GM20431 (cell line): ENCODE measurements around the gene EIF4G1.

Experiments
- in situ Hi-C: fragments of 300-500 bp; cut with MseI, MboI; formaldehyde crosslinking; loops from one replicate; pipeline ENCODE4 v1.15.0; 2020; ENCODE audit warnings: low sequenced_read_pairs; ENCODE audit not compliant: unreplicated experiment

The EIF4G1 gene

DNA sequence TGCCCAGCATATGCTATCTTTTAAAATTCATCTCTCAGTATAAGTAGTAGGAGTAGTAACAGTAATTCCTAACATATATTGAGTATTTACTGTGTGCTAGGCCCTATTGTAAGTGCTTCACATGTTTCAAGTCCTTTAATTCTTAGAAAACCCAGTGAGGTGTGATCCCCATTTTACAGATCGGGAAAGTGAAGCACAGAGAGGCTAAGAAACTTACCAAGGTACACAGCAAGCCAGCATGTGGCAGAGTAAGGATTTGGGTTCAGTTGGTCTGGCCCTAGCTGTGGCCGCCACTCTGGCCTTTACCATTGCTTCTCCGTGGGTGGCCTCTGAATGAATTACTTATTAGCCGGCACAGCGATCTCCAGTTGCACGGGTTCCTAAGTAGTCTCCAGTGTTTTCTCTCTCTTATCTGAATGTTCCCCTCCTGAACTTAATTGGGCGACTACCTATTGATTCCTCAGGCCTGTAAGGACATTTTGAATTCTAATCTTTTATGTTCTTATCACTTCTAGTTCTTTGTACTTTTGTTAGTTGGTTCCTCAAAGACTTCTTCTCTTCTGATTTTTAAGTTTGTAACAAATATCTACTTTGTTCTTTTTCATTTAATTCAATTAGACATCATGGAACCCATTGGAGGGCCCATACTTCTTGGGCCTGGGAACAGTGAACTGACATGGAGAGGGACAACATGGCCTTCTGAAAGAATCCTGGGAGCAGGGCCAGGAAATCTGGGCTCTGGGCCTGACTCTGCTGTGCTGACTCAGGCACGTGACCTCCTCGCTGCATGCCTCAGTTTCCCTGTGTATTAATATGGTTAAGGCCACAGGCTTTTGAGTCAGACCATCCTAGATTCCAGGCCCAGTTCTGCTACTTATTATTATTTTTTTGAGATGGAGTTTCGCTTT lies 35.4 kb downstream of the EIF4G1 start:
- in situ Hi-C loops, result no loop called here

DNA sequence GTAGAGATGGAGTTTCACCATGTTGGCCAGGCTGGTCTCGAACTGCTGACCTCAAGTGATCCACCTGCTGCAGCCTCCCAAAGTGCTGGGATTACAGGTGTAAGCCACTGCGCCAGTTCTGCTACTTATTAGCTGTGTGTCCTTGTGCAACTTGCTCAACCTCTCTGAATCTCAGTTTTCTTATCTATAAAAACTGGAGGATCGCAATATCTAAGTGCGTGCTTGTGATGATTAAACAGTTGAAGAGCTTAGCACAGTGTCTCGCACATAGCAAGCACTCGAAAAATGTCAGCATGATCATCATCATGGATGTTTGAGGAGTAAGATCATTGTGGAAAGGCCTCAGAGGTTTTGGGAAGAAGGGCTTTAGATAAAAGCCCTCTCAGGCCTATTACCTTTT lies 36.2 kb downstream of the EIF4G1 start:
- in situ Hi-C loops, result no loop called here

DNA sequence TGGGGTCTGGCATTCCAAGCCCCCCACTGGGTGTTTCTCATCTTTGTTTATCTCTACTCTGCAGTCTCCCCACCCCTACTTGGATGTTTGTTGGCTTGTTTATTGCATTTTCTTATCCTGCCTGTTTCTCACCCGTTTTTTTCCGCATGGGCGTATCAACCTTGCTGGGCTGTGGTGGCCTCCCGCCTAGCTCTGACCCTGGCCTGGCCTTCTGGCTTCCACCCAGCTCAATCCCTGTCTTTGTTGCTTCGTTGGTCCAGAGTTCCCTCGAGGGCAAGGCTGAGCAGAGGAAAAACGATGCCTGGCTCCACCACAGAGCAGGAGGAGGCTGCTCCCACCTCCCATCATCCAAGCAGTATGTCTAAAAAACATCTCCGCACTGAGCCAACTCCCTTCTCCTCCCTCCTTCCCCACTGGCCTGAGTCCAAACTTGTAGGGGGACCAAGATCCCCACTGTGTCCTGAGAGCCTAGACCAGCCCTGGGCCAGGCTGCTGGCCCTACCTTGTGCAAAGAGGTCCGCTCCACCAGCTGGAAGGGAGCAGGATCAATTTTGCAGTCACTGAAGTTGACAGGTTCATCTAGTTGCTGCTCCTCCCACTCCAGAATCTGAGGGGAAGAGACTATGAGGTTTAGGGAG lies 37.2 kb downstream of the EIF4G1 start:
- in situ Hi-C loops, result no loop called here

DNA sequence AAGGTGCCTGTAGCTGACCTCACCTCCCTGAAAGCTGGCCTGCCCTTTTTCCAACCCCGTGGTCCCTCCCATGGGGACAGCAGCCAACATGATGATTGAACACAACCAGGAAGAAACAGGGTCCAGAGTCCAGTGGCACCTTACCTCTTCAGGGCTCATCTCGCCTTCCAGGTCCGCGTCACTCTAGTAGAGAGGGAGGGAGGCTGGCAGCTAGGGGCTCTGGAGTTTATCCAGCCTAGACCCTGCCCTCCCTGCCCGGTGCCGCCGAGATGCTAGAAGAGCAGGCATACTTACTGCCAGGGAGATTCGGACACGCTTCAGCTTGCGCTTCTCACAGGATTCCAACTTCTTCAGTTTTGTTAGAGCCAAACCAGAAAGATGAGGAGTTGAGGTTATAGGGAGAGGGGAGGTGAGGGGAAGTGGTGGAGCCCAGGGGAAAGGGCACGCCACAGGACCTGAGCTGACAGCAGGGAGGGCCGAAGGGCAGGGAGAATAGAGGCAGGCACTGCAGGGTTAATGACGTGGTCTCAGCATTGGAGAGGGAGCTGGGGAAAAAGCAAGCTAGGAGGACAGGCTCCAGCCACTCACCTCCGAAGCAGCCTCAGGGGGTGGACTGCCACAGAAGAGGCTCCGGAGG lies 37.9 kb downstream of the EIF4G1 start:
- in situ Hi-C loops, result no loop called here

DNA sequence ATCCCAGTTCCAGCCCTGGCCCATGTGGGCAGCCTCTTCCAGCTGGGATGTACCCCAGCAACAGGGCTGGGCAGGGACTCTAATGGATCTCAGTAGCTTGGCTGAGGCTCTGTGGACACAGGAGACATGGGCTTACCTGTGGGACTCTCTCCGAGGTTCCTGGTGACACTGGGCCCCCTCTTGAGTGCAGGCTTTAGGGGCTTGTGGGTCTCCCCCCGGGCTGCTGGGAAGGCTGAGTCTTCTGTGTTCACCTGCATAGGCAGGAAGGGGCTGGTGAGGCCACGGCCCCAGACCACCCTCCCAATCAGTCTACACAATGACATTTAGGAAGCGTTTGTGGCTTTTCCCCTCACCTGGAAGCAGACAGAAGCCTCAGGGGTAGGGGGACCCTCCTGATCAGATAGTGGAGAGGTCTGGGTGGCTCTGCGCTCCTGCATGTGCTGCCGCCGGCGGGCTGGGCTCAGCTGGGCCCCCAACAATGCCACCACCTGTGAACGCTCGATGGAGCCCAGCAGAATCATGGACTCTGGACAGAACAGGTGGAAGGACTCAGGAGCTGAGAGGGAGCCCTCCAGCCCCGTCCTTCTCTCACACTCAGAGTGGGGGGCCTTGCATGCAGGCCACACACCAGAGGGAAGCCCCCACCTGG lies 38.6 kb downstream of the EIF4G1 start:
- in situ Hi-C loops, result no loop called here

DNA sequence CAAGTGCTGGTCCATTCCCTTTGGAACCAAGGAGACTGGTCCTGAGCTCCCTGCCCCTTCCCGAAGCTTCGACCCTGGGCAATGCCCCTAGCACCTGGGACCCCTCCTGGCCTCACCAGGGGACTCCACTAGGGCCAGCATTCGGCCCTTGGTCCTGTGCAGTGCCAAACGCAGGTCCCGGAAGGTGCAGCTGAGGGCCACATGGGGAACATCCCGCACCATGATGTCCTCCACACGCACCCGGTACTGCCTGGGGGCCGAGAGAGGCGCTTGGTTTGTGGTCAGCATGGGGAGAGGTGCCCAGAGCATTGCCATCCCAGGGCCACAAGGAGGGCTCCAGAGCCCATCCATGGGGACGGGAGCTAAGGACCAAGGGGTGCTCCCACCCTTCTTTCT lies 39.1 kb downstream of the EIF4G1 start:
- in situ Hi-C loops, result no loop called here

DNA sequence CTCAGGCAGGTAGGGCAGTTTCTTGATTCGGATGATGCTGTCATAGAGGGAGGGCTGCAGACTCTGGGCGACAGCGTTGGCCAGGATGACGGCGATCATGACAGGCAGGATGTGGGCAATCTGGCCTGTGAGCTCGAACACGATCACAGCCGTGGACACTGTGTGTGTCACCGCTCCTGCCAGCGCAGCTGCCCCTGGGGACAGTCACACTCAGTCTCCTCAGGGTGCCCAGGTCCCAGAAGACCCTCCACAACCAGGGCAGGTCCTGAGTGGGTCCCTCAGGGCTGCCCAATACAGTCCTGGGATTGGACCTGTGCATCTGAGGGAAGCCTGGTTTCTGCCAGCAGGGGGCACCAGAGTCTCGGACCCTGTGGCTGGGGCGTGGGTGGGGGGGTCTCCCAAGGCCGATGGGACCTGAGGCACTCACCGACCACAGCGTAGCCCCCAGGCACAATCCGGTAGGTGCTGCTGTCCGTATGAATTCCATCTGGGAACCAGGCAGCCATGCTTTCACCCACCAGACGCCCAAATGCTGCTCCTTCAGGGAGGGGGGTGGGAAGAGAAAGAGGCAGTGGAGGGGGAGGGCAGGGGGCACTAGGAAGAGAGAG lies 39.8 kb downstream of the EIF4G1 start:
- in situ Hi-C loops, result no loop called here

DNA sequence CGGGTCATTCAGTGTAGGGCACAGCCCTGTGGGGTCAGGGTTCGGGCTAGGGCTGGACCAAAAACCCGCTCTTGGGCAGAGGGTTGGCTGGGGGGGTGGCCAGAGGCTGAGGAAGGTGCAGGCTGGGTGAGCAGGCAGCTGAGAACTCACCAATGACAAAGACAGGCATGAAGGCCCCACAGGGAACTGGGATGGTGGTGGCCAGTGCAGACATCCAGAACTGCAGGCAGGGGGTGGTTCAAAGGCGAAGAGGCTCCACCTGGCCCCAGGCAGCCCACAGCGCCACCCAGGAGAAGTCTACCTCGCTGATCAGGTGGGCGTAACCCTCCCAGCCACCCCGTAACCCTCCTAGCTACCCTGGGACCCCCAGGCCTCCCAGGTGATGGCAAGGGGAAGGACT lies 40.3 kb downstream of the EIF4G1 start:
- in situ Hi-C loops, result no loop called here

DNA sequence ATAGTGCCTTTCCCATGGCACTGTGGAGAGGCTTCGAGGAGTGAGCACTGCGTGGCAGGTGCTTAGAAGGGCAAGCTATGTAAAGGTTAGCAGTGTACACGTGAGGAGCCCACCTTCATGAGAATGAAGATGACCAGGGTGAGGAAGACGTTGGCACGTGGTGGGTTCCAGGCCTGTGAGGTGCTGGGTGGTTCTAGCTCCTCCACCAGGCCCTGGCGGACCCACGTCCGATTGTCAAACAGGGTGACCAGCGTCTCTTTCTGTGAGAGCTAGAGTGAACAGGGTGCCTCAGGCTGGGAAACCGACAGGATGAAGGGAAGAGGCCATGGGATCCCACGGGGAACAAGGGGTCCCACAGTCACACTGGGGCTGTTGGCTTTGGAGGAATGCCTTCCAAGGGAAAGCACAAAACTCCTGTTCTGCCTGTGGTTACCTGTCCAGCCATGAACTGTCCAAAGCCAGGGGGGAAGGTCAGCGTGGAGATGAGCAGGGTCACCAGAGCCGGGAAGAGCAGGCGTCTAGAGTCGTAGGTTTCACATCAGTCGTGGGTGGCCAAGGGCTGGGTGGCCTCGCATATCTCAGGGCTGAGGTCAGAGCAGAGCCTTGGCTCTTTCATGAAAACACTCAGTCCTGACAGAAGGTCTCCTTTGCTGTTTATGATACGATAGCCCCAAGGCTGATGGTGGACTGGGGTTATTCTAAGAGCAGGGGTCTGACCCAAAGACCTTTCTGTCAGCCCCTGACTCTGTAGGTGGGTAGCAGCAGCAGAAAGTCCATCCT lies 41.0 kb downstream of the EIF4G1 start:
- in situ Hi-C loops, result no loop called here

DNA sequence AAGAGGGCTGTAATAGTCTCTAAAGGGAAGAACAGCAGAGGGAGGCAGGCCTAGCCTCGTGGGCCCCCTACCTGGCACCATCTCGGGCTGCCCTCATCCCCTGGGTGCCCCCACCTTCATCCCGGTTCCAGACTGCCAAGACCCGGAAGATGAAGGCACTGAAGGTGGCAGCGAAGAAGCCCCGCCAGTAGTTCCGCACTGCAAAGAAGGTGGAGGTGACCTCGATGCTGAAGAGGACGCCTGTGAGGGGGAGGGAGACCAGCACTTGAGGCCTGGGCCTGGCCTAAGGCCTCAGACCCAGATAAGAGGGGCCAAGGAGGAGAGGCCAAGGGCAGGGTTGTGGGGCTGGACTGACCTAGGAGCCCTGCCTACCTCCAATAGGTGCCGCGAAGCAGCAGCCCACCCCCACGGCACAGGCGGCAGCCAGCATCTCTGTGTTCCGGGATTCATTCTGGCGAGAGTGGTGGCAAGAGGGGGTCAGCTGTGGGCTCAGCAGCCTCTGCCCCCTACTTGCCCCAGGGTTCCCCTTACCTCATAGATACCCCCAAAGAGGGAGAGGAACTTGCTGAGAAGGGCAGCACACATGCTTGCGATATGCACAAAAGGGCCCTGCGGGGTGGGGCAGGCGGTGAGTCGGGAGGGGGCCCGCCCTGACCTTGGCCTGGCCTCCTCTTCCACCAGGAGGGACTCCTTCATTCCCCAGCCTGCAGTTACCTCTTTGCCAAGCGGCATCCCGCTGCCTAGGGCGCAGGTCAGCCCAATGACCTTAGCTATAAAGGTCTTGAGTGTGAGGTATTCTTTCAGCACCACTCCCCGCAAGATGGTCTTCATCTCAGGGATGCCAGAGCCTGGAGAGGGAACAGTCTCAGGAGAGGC lies 43.1 kb downstream of the EIF4G1 start:
- in situ Hi-C loops, result no loop called here

DNA sequence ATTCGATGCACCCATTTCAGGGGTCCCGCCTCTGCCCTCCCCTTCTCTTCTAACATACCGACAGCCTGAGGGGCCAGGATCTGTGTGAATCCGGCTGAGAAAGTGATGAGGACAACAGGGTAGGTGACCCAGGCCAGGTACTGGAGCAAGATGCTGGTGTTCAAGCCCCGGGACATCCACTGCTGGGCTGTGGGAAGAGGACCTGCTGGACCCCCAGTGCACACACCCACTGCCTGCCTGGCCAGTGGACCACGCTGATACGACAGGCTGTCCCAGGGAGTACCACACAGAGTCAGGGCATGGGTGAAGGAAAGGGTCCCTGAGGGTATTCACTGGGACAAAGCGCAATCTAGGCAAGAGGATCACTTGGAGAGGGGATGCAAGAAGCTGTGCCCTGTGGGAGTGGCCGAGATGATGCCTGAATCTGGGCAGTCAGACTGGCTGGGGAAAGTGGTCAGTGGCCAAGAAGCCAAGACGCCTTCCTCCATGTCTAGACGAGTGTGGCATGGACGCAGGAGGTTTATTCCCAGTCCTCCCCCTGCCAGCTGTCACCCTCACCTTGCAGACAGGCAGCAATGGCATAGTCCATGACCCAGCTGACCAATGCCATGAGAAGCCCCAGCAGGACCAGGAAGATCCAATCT lies 43.8 kb downstream of the EIF4G1 start:
- in situ Hi-C loops, result no loop called here

DNA sequence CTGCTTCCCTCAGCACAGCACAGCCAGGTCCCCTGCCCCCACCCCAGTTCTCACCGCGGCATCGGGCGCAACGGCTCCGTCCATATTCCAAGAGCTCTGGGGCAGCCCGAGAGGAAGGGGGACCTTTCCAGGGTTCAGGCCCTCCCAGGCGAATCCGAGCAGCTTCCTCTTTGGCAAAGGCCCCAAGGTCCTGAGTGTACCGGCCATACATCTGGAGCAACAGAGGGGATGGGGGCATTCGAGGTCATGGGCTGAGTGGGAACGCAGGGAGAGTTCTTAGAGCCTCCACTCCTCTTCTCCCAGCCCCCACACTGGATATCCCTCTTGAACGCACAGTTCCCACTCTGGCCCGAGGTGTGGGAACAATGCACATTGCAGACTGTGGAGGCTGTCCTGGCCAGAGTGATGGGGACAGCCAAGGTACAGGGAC lies 44.5 kb downstream of the EIF4G1 start:
- in situ Hi-C loops, result no loop called here

DNA sequence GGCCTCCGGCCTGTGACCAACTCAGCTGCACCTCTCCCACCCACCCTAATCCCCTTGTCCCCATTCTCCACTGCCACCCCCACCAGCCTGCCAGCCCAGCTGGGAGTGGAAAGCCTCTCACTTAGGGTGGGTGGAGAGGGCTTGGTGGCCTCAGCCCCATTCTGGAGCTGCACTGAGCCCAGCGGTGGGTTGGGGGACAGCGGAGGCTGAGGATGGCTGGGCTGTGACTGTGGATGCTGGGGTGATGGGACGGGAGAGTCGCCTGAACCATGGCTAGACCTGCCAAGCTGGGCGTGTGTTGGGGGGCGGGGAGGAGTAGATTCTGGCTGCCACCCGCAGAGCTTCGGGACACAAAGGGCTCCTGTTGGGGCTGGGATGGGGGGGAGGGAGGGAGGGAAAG lies 45.2 kb downstream of the EIF4G1 start:
- in situ Hi-C loops, result no loop called here

DNA sequence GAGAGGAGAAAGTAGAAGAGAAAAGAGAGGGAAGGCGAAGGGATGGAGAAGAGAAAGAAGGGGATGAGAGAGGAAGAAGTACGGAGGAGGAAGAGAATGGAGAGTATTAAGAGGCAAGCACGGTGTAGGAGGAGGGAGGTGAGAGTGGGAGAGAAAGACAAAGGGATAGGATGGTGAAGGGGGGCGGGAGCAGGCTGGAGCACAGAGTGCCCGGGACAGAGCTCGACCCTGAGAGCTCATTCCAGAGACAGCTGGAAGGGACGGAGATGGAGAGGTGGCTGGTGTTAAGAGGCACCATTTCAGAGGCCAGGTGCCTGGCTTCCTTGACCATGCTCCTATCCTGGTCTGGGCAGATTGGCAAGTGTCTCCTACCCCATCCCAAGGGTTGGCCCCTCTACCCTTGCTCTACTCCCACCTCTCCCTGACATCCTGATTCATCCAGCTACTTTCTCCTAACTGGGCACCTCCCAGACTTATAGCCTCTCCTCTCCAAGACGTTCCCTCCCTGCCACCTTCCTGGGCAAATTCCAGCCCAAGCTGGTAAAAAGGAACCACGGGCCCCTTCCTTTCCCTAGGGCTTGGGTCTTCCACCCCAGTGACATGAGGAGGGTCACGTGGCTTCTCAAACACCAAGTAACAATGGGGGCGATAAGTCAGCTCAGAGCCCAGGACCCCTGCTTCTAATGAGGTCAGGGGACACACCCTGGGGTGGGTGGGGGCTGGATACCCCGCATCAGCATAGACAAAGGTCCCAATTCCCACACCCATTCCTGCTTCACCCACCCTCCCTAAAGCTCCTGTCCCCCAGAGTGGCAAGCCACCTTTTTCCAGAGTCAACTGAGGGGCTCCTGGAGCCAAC lies 45.9 kb downstream of the EIF4G1 start:
- in situ Hi-C loops, result no loop called here

DNA sequence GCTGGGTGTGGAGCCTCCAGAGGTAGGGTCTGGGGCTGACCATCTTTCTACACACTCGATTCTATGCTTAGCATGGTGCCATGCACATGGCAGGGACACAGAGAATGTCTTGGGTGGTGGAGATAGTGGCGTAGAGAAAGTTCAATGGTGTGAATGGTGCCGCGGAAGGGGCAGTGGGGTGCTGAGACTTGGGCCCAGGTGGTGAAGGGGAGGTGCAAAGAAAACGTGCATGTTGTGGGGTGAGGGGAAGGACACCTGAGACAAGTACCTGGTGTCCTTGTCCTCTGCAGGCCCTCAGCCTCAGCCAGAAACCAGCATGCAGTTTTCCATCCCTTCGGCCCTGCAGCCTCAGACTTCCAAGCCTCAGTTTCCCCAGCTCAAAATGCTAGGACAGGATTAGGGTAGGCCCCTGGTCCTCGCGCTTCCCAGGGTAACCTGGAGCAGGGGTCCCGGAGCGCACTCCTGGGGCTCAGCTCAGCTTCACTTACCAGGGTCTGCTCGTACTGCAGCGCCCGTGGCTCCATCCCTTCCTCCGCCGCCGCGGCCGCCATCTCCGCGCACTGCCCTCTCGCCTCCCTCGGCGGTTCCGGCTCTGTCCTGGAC lies 46.6 kb downstream of the EIF4G1 start:
- in situ Hi-C loops, result no loop called here

DNA sequence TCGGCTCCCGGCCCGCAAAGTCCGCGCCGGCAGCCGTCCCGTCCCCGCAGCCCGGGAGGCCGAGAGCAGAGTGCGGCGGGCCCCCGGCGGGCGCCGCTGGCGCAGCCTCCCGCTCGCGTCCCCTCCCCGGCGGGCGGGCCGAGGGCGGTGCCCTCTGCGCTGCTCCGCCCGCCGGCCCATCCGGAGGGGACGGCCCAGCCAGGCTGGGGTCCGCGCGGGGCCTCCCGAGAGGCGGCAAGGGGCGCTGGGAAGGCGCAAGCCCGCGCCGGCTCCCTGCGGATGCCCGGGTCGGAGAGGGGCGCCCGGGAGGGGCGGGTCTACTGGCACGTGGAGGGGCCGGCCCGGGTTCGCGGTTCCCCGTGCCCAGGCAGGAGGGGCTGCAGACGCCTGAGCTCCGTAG lies 47.1 kb downstream of the EIF4G1 start, which contains the start of the genes CLCN2 and POLR2H:
Gene CLCN2, minus strand, starts transcription at position 74 of the 400 bp plus-strand sequence. CDS start 126 bp downstream, outside the sequence.
Gene POLR2H, plus strand, starts transcription at position 179 of the 400 bp plus-strand sequence. CDS start 1,783 bp downstream, outside the sequence.
- in situ Hi-C loops, result no loop called here
